H1 (cell line): ENCODE results near the gene RAB11FIP3. TPM values are rescaled to one million over a fixed set of nuclear protein-coding genes. Genes with fewer than 3 reads are reported as not detected.

Experiments used
- CTCF ChIA-PET: fragments of 300-600 bp; sonication (Branson Sonifier 250); formaldehyde crosslinking; loops from one replicate; lab custom pipeline; 2021; ENCODE audit not compliant: partially characterized antibody; lab: Charles Lee
- POLR2A ChIA-PET: fragments of 300-600 bp; sonication (Branson Sonifier 250); formaldehyde crosslinking; loops from one replicate; lab custom pipeline; 2021; ENCODE audit warnings: inconsistent platforms; ENCODE audit not compliant: partially characterized antibody; lab: Charles Lee
- DNase-seq, 2 experiments: peaks; one replicate each; pipeline versions ENCODE4 v3.0.0 to v3.0.0-alpha.2; 2010 to 2022; ENCODE audit warnings: low spot score in 2 of 2, low read depth in 1 of 2, mixed read lengths in 1 of 2
- FAIRE-seq: peaks from 2 replicates; lab custom pipeline; 2011; peaks lifted over from hg19 to GRCh38; lab: Jason Lieb, UNC
- H2AFZ ChIP-seq: 2 replicates; pipeline ENCODE4 v1.8.1; 2012; ENCODE audit warnings: low read length, inconsistent platforms
- H2AK5ac ChIP-seq: 2 replicates; pipeline ENCODE4 v1.6.1; 2013; ENCODE audit warnings: low read depth, low read length
- H2BK120ac ChIP-seq: replicated peaks from 2 replicates; pipeline ENCODE3; 2013; ENCODE audit warnings: low read depth, low read length, inconsistent platforms
- H2BK12ac ChIP-seq: 2 replicates; pipeline ENCODE4 v1.6.1; 2013; ENCODE audit warnings: low read depth, low read length
- H2BK15ac ChIP-seq: 2 replicates; pipeline ENCODE4 v1.6.1; 2013; ENCODE audit warnings: low read length
- H2BK20ac ChIP-seq: 2 replicates; pipeline ENCODE4 v1.6.1; 2013; ENCODE audit warnings: low read length
- H2BK5ac ChIP-seq: 2 replicates; pipeline ENCODE4 v1.6.1; 2013; ENCODE audit warnings: low read depth, low read length
- H3K14ac ChIP-seq: 2 replicates; pipeline ENCODE4 v1.6.1; 2013; ENCODE audit warnings: inconsistent platforms; ENCODE audit not compliant: insufficient read length
- H3K18ac ChIP-seq: 2 replicates; pipeline ENCODE4 v1.6.1; 2013; ENCODE audit warnings: low read length; ENCODE audit errors: extremely low read depth
- H3K23ac ChIP-seq: 2 replicates; pipeline ENCODE4 v1.6.1; 2013; ENCODE audit warnings: inconsistent platforms; ENCODE audit not compliant: insufficient read length
- H3K23me2 ChIP-seq: 2 replicates; pipeline ENCODE4 v1.6.1; 2013; ENCODE audit warnings: low read depth, low read length
- H3K27ac ChIP-seq: 2 replicates; pipeline ENCODE4 v1.6.1; 2011; ENCODE audit warnings: low read depth, low read length, inconsistent platforms
- H3K27me3 ChIP-seq, 4 experiments: replicated peaks in 1 of 4; 1 replicate in 1 of 4; 2 replicates in 3 of 4; pipeline versions ENCODE4 v1.6.1 to v1.8.1; 2011 to 2013; ENCODE audit warnings: low read length in 3 of 4, mild to moderate bottlenecking in 3 of 4, inconsistent platforms in 2 of 4, mixed read lengths in 2 of 4, moderate library complexity in 1 of 4; ENCODE audit not compliant: control insufficient read depth in 3 of 4, insufficient read depth in 3 of 4; ENCODE audit errors: extremely low read depth in 1 of 4
- H3K36me3 ChIP-seq, 4 experiments: 2 replicates each; pipeline versions ENCODE4 v1.6.1 to v1.8.1; 2011 to 2013; ENCODE audit warnings: mild to moderate bottlenecking in 4 of 4, low read length in 3 of 4, moderate library complexity in 2 of 4, control low read depth in 1 of 4, inconsistent platforms in 1 of 4; ENCODE audit not compliant: insufficient read depth in 4 of 4, control insufficient read depth in 2 of 4
- H3K4ac ChIP-seq: replicated peaks from 2 replicates; pipeline ENCODE3; 2013; ENCODE audit warnings: low read length, low read depth, mixed read lengths, inconsistent platforms; ENCODE audit not compliant: insufficient read length
- H3K4me1 ChIP-seq, 4 experiments: replicated peaks in 1 of 4; 1 replicate in 1 of 4; 2 replicates in 3 of 4; pipeline versions ENCODE4 v1.6.1 to v1.8.1; 2011 to 2013; ENCODE audit warnings: low read length in 3 of 4, inconsistent platforms in 2 of 4, mixed read lengths in 1 of 4; ENCODE audit not compliant: insufficient read depth in 4 of 4, control insufficient read depth in 3 of 4
- H3K4me2 ChIP-seq, 2 experiments: 2 replicates each; pipeline versions ENCODE4 v1.6.1 to v1.8.1; 2011 to 2013; ENCODE audit warnings: low read depth in 2 of 2, low read length in 2 of 2, control low read depth in 1 of 2, inconsistent platforms in 1 of 2, mild to moderate bottlenecking in 1 of 2; ENCODE audit not compliant: insufficient read depth in 1 of 2
- H3K4me3 ChIP-seq, 4 experiments: fragments of 200-600, 300-600 bp in 1 of 4; sonication (generic), shearing (Covaris generic), sonication (Bioruptor Twin) in 1 of 4; 2 replicates each; pipeline versions ENCODE4 v1.5.1 to v1.8.1; 2011 to 2016; ENCODE audit warnings: low read length in 4 of 4, low read depth in 3 of 4, control low read depth in 2 of 4, inconsistent platforms in 2 of 4, mild to moderate bottlenecking in 2 of 4, mixed read lengths in 1 of 4, moderate library complexity in 1 of 4; ENCODE audit not compliant: insufficient read depth in 2 of 4; ENCODE audit errors: extremely low read depth in 1 of 4
- H3K56ac ChIP-seq: replicated peaks from 2 replicates; pipeline ENCODE3; 2013; ENCODE audit warnings: low read depth, mild to moderate bottlenecking, mixed read lengths, low read length, inconsistent platforms; ENCODE audit not compliant: insufficient read length
- H3K79me1 ChIP-seq: 2 replicates; pipeline ENCODE4 v1.6.1; 2013; ENCODE audit warnings: low read depth, low read length, control low read depth
- H3K79me2 ChIP-seq, 2 experiments: 2 replicates each; pipeline versions ENCODE4 v1.6.1 to v1.8.1; 2012 to 2013; ENCODE audit warnings: low read length in 2 of 2, mild to moderate bottlenecking in 2 of 2, inconsistent platforms in 1 of 2; ENCODE audit not compliant: insufficient read depth in 2 of 2, control insufficient read depth in 1 of 2
- H3K9ac ChIP-seq, 4 experiments: replicated peaks in 1 of 4; 1 replicate in 1 of 4; 2 replicates in 3 of 4; pipeline versions ENCODE4 v1.6.1 to v1.8.1; 2011 to 2013; ENCODE audit warnings: low read depth in 3 of 4, low read length in 3 of 4, control low read depth in 2 of 4, mild to moderate bottlenecking in 2 of 4, moderate library complexity in 2 of 4, inconsistent platforms in 1 of 4; ENCODE audit errors: extremely low read depth in 1 of 4
- H3K9me3 ChIP-seq, 2 experiments: 2 replicates each; pipeline versions ENCODE4 v1.6.1 to v1.8.1; 2012 to 2013; ENCODE audit warnings: mild to moderate bottlenecking in 2 of 2, moderate library complexity in 2 of 2, control low read depth in 1 of 2, inconsistent platforms in 1 of 2, low read depth in 1 of 2, low read length in 1 of 2, mixed read lengths in 1 of 2; ENCODE audit not compliant: insufficient read depth in 2 of 2
- H4K20me1 ChIP-seq, 2 experiments: replicated peaks in 1 of 2; 2 replicates each; pipeline versions ENCODE3 to v1.8.1; 2011 to 2013; ENCODE audit warnings: inconsistent platforms in 2 of 2, low read length in 2 of 2, mild to moderate bottlenecking in 1 of 2; ENCODE audit not compliant: insufficient read depth in 2 of 2, control insufficient read depth in 1 of 2
- H4K5ac ChIP-seq: 2 replicates; pipeline ENCODE4 v1.6.1; 2013; ENCODE audit warnings: low read length, low read depth, mixed read lengths, inconsistent platforms; ENCODE audit not compliant: insufficient read length
- H4K8ac ChIP-seq: 2 replicates; pipeline ENCODE4 v1.8.0; 2013; ENCODE audit warnings: mild to moderate bottlenecking, moderate library complexity, low read length, inconsistent platforms; ENCODE audit not compliant: insufficient read depth; ENCODE audit errors: extremely low read depth
- H4K91ac ChIP-seq: replicated peaks from 2 replicates; pipeline ENCODE3; 2013; ENCODE audit warnings: low read length, mixed read lengths, inconsistent platforms; ENCODE audit not compliant: insufficient read length
- TAF7 ChIP-seq: optimal IDR thresholded peaks from 2 replicates; pipeline ENCODE3; 2011; ENCODE audit warnings: low read depth, mild to moderate bottlenecking, inconsistent platforms, low read length, moderate library complexity, borderline replicate concordance
- TBP ChIP-seq: IDR thresholded peaks from 2 replicates; pipeline ENCODE4 v1.6.1; 2011; ENCODE audit warnings: low read depth, low read length, improper control_type of control experiment
- WGBS, 2 experiments: shearing (Covaris generic) in 1 of 2; methylation state at CpG; one replicate each; pipeline versions ENCODE4 v1.1.6 to v1.1.7; 2013 to 2015; ENCODE audit warnings: low lambda C conversion rate in 2 of 2, mixed read lengths in 2 of 2, inconsistent platforms in 1 of 2, low coverage in 1 of 2, missing lambda C conversion rate in 1 of 2; ENCODE audit not compliant: insufficient replicate concordance in 2 of 2, insufficient coverage in 1 of 2, insufficient read length in 1 of 2; ENCODE audit errors: extremely low coverage in 1 of 2, missing lambda C conversion rate in 1 of 2; 5-methylcytosine and 5-hydroxymethylcytosine counted together
- polyA plus RNA-seq, 7 experiments: library from polyadenylated mRNA; depleted of rRNA in 3 of 7; stranded (reverse) in 5 of 7; unstranded in 2 of 7; fragments of >200 nt in 5 of 7; fragments of 200-250 nt in 2 of 7; gene quantifications; 1 replicate in 5 of 7; 2 replicates in 1 of 7; 4 replicates in 1 of 7; pipeline versions ENCODE4 v1.2.1 to v1.2.3, GENCODE V29; 2011 to 2013; ENCODE audit warnings: missing spikeins in 2 of 7, mixed read lengths in 2 of 7
- total RNA-seq: library from RNA; stranded (reverse); fragmentation: NEBNext Ultra II Directional; extraction: Animal tissue kit (Norgen Biotek cat#: 25700); gene quantifications from 2 replicates; pipeline ENCODE4 v1.2.1, GENCODE V29; 2021

The RAB11FIP3 gene
- total and polyA plus RNA-seq, 2 of the 8 experiments (the other 6 are each of a cell fraction or from before 2014, with no cell fraction given), result 9.3 to 35.2 TPM

DNA sequence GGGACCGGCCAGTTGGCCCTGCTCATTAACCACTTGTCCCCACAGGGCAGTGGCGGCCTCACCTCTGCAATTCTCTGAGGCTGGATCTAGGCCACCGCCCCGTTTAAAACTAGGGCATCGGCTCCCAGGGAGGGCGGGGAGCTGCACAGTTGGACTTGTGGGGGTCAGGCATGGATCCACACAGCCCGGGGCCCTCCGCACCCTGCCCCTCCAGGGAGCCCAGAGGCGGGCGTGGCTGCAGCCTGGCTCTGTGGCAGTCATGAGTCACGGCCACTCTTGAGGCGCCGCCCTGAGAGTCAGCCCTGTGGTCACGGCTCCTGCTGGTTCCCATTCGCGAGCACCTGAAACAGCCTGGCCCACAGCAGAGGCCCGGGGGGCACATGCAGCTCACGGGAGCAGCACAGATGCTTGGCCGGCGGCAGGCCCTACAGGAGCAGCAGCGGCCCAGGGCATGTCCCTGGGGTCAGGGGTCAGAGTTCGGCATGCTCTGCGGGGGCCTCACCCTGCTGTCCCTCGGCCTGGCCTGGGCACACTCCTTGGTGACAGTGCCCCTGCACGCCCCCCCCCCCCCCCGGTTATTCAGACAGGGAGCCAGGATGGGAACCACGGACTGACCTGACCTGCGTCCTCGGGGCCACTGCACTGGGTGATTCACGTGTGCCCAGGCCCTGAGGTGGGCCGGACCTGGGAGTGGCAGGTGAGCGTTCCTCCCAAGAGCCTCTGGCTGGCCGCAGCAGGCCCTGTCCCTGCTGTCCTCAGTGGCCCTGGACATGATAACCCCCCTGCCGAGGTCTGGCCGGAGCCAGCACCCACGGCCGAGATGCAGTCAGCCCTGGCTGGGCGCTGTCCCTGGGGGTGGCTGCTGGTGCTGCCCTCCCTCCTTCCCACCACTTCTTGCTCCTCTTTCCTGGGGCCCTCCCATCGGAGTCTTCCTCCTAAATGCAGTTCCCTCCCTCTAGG, 110.3 kb downstream of the RAB11FIP3 start:
- Histone ChIP-seq H4K20me1 (peaks cover 7 to 26% of the 10 kb centered on the region in 2 experiments), H3K4me2 (no peak overlapping the region), H3K14ac (no peak overlapping the region), H3K9ac (no peak overlapping the region), H2AK5ac (no peak overlapping the region), H3K27me3 (no peaks in the 10 kb centered on the region), H2BK20ac (no peak overlapping the region), H4K8ac (no peak overlapping the region; the same call in 1 of the 2 replicates), H3K23ac (no peak overlapping the region), H2BK15ac (no peak overlapping the region), H2BK120ac (no peak overlapping the region)
- WGBS, 2 experiments, result 94% methylated on average over 35 of the region's 39 CpGs; no CpG with 5 or more reads in 1 of the 2 experiments
- no peak for FAIRE-seq
- TF ChIP-seq TBP (no peak), TAF7 (no peak)
- TF ChIP-seq, all 59 proteins: peak for 0
- H3K4ac ChIP-seq, result no peak overlapping the region
- no peak for DNase-seq
- H3K36me3 ChIP-seq, result no peaks in the 10 kb centered on the region; a peak in 2 of 8 replicates
- no peak overlapping the region for H3K56ac ChIP-seq
- no peak overlapping the region for H3K18ac ChIP-seq
- no peak overlapping the region for H2AFZ ChIP-seq
- no peak overlapping the region for H2BK12ac ChIP-seq
- H4K91ac ChIP-seq, result no peak overlapping the region
- H3K79me1 ChIP-seq, result peaks cover 13% of the 10 kb centered on the region
- H3K79me2 ChIP-seq, result peaks cover 0 to 47% of the 10 kb centered on the region in 2 experiments; a peak in 3 of 4 replicates
- no peak overlapping the region for H3K27ac ChIP-seq
- ChIA-PET CTCF (interaction anchor here (1.2 to 1.7 kb wide), 5 partner anchors 11 to 214 kb away, joined by 3 to 10 read pairs (median 3); no protein-coding TSS in a partner anchor), POLR2A (interaction anchor here (1.9 kb wide), 1 partner anchor 12 kb away, joined by 6 read pairs; no protein-coding TSS in a partner anchor)
- H3K23me2 ChIP-seq, result no peaks in the 10 kb centered on the region
- no peak overlapping the region for H3K4me3 ChIP-seq
- H3K4me1 ChIP-seq, result no peaks in the 10 kb centered on the region; a peak in 2 of 7 replicates
- H4K5ac ChIP-seq, result no peak overlapping the region
- H2BK5ac ChIP-seq, result no peak overlapping the region
- H3K9me3 ChIP-seq, result no peaks in the 10 kb centered on the region
